Esophagus muscularis mucosa (tissue), 3 donors: Measurements from ENCODE around the gene CXXC1.

Experiments used
- EP300 ChIP-seq: sonication (generic); formaldehyde crosslinking; IDR thresholded peaks from one replicate; pipeline ENCODE4 v1.6.1; 2017; ENCODE audit warnings: antibody characterized with exemption
- POLR2AphosphoS5 ChIP-seq, 2 donors: sonication (generic); formaldehyde crosslinking; IDR thresholded peaks; one replicate each; pipeline ENCODE4 v1.6.1; 2017; ENCODE audit warnings: antibody characterized with exemption in 2 of 2

- TF ChIP-seq POLR2AphosphoS5 (IDR thresholded peaks at IDR 0.05) (no peak), EP300 (no peak)
Measured at GRCh38 chr18:50285631-50286321, 1.7 kb downstream of the CXXC1 start.
